Prostate gland (tissue), 2 donors: ENCODE data around the gene GALNT13. TPM values are rescaled to one million over a fixed set of nuclear protein-coding genes. Genes with fewer than 3 reads are reported as not detected.

ENCODE experiments used
- DNase-seq: peaks from one replicate; pipeline ENCODE4 v3.0.0-alpha.2; 2019; ENCODE audit warnings: low spot score
- H3K27ac ChIP-seq, 2 donors: fragments of 200-600 bp; sonication (generic); 2 replicates each; pipeline ENCODE4 v1.5.1; 2017 to 2019
- H3K27me3 ChIP-seq: fragments of 200-600 bp; sonication (generic); replicated peaks from 2 replicates; pipeline ENCODE4 v1.5.1; 2019; ENCODE audit not compliant: insufficient read depth
- H3K36me3 ChIP-seq, 2 donors: fragments of 200-600 bp; sonication (generic); 1 replicate in 1 of 2; 2 replicates in 1 of 2; pipeline versions ENCODE4 v1.5.1 to v1.8.1; 2017 to 2019
- H3K4me1 ChIP-seq: fragments of 200-600 bp; sonication (generic); replicated peaks from 2 replicates; pipeline ENCODE4 v1.5.1; 2019
- H3K4me3 ChIP-seq, 2 donors: fragments of 200-600 bp; sonication (generic); 2 replicates each; pipeline ENCODE4 v1.5.1; 2017 to 2019
- H3K9me3 ChIP-seq: fragments of 200-600 bp; sonication (generic); 2 replicates; pipeline ENCODE4 v1.5.1; 2017
- POLR2A ChIP-seq: fragments of 450-650 bp; IDR thresholded peaks from one replicate; pipeline ENCODE4 v1.6.1; 2016; ENCODE audit warnings: antibody characterized with exemption, mild to moderate bottlenecking
- POLR2AphosphoS5 ChIP-seq: sonication (generic); formaldehyde crosslinking; IDR thresholded peaks from one replicate; pipeline ENCODE4 v1.6.1; 2017; ENCODE audit warnings: antibody characterized with exemption
- WGBS: methylation state at CpG from one replicate; pipeline ENCODE4 v1.1.5; 2018; 5-methylcytosine and 5-hydroxymethylcytosine counted together
- intact Hi-C: fragments of 100-400 bp; cut with DNase I; formaldehyde crosslinking; loops from one replicate; pipeline ENCODE4 v1.14.2; 2022
- total RNA-seq, 2 donors: library from RNA; depleted of rRNA; stranded (reverse); fragments of >200 nt; gene quantifications; one replicate each; pipeline ENCODE4 v1.1.0, GENCODE V29; 2016
- TF ChIP-seq, protein P1 (sequence below), 4 experiments: fragments of 200-600 bp in 2 of 4; fragments of 450-650 bp in 2 of 4; sonication (generic) in 2 of 4; IDR thresholded peaks; 1 replicate in 3 of 4; 2 replicates in 1 of 4; pipeline ENCODE4 v1.5.1; 2016 to 2019; ENCODE audit warnings: antibody characterized with exemption in 4 of 4, mild to moderate bottlenecking in 2 of 4, moderate library complexity in 2 of 4

GALNT13 gene
- total RNA-seq, 2 donors from 2014 or later = 0.87 to 1.1 TPM

DNA sequence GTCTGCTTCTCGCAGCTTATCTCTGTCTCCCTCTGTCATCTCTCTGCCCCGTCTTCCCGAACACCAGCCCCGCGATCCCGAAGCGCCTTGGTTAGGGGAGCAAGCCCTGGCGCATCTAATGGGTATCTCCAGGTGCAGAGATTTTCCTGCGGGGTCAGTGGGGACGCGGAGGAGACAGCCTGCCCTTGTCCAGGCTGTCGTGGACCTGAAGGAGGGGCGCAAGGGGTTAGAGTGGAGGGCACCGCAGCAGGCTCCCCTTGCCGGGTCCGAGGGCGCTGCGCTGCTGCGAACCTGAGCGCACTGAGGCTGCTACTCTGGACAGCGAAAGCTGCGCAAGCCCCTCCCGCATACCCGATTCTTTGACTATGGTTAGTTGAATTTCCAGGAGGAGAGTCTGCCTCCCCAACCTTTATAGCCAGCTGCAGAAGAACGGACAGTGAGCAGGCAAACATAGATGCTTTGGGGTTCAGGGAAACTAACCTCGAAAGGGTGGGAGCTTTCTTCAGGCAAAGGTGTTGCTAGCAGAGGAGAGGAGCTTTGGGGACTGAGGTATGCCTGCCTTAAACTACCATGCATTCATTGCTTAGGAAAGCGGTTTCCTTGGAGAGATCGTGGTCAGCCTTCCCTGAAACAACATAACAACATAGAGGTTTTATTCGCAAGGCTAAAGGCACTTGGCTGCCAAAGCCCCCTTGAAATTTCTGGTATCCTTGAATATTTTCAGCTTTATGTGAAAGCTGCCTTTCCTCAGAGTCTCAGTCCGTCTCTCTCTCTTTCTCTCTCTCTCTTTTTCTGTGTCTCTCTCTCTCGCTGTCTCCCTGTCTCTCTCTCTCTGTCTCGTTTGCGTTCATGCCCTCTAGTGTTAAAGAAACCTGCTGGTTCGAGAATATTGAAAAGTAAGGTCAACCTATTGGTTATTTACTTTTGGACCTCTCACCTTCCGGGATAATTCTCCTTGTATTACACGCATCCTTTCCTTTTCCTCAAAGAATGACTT, 1.6 kb downstream of the GALNT13 start:
- Histone ChIP-seq H3K4me1 (no peaks in the 10 kb centered on the region), H3K4me3 (no peak overlapping the region), H3K36me3 (no peaks in the 10 kb centered on the region), H3K27ac (no peak overlapping the region), H3K27me3 (peaks cover 14% of the 10 kb centered on the region), H3K9me3 (no peaks in the 10 kb centered on the region)
- DNase-seq = no peak
- intact Hi-C loops = loop anchor here (10.0 kb wide), 1 partner anchor 501 kb away; no protein-coding TSS in a partner anchor
- TF ChIP-seq, protein P1, sequence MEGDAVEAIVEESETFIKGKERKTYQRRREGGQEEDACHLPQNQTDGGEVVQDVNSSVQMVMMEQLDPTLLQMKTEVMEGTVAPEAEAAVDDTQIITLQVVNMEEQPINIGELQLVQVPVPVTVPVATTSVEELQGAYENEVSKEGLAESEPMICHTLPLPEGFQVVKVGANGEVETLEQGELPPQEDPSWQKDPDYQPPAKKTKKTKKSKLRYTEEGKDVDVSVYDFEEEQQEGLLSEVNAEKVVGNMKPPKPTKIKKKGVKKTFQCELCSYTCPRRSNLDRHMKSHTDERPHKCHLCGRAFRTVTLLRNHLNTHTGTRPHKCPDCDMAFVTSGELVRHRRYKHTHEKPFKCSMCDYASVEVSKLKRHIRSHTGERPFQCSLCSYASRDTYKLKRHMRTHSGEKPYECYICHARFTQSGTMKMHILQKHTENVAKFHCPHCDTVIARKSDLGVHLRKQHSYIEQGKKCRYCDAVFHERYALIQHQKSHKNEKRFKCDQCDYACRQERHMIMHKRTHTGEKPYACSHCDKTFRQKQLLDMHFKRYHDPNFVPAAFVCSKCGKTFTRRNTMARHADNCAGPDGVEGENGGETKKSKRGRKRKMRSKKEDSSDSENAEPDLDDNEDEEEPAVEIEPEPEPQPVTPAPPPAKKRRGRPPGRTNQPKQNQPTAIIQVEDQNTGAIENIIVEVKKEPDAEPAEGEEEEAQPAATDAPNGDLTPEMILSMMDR (IDR thresholded peaks at IDR 0.05) = no peak
- TF ChIP-seq POLR2AphosphoS5 = no peak
- TF ChIP-seq POLR2A = no peak
- 5% methylated on average over 36 of the region's 36 CpGs for WGBS

DNA sequence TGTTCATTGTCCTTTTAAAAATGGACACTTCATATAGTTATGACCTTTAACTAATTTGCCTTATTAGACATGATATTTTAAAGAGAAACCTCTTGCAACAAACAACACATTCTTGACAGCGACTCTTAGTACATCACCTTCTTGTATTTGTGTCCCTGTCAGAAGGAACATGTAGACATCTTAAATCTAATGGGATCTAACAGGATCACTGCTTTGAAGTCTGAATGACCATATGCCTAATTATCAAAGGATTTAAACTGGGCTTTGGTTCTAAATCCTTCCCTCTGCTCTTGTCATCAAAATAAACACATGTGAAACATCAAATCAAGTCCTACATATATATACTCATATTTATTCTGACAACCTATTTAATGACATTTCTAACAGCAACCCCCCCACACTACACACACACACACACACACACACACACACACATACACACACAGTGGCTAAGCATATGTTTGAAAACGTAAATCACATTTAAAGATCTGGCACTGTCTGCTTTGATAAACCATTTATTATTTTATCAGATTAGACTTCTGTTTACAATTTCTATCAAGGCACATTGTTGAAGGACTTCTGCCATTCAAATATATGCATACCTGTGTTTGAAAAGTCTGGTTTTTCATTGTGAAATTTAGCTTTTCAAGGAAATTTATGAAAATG, 4.2 kb downstream of the GALNT13 start:
- H3K36me3 ChIP-seq = no peaks in the 10 kb centered on the region
- no peak overlapping the region for H3K27ac ChIP-seq
- intact Hi-C loops = loop anchor here (10.0 kb wide), 1 partner anchor 499 kb away; no protein-coding TSS in a partner anchor
- no peaks in the 10 kb centered on the region for H3K4me1 ChIP-seq
- no peak for DNase-seq
- H3K9me3 ChIP-seq = no peaks in the 10 kb centered on the region
- peaks cover 10% of the 10 kb centered on the region for H3K27me3 ChIP-seq
- H3K4me3 ChIP-seq = no peak overlapping the region
- 77% methylated on average over 2 of the region's 2 CpGs for WGBS
- no peak for TF ChIP-seq POLR2A
- TF ChIP-seq, protein P1 (IDR thresholded peaks at IDR 0.05) = no peak
- no peak for TF ChIP-seq POLR2AphosphoS5

DNA sequence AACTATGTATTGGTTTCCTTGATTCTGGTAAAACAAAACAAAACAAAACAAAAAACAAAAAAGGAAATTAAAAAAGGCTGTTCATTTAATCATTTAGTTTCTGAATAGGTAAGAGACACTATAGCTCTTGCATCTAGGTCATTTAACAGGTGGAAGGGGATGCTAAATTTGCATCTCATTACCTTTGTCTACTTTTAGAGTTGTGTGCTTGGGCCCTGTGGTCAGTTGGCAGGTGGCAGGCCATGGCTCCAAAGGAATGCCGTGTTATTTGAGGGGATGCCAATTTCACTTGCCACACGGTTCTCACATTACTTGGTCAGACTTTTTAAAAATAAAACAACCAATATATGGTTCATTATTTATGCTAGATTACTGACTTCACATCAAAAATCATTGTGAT, 9.2 kb downstream of the GALNT13 start:
- H3K27ac ChIP-seq = no peak overlapping the region
- 75% methylated on average over 2 of the region's 2 CpGs for whole genome bisulfite sequencing

DNA sequence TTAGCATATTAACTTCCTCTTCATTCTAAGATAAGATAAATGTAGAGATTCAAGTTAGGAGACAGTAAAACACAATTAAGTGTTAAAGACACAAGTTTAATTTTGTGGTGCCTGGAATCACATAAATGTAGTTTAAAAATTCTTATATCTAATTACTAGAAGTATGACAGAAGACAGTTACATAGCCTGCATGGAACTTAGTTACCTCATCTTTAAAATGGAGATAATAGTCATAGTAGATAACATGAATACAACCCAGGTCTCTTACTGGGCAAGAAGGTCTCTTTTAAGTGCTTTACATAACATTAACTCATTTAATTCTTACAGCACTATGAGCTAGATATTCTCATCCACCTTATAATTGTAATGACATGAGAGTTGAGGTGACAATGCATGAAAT, 15.1 kb downstream of the GALNT13 start:
- intact Hi-C loops = no loop called here
- H3K9me3 ChIP-seq = no peaks in the 10 kb centered on the region

More for the DNA sequence above, 9.2 kb downstream of the GALNT13 start:
- intact Hi-C loops = no loop called here
- TF ChIP-seq, protein P1 (IDR thresholded peaks at IDR 0.05) = no peak
- TF ChIP-seq POLR2A = no peak
- TF ChIP-seq POLR2AphosphoS5 = no peak
- Histone ChIP-seq H3K36me3 (no peaks in the 10 kb centered on the region), H3K9me3 (no peaks in the 10 kb centered on the region), H3K4me1 (no peaks in the 10 kb centered on the region), H3K27me3 (no peaks in the 10 kb centered on the region), H3K4me3 (no peak overlapping the region)
- DNase-seq = no peak

More for the DNA sequence above, 15.1 kb downstream of the GALNT13 start:
- H3K27me3 ChIP-seq = no peaks in the 10 kb centered on the region
- no peak overlapping the region for H3K4me3 ChIP-seq
- TF ChIP-seq POLR2A (no peak), POLR2AphosphoS5 (no peak)
- TF ChIP-seq, protein P1 (IDR thresholded peaks at IDR 0.05) = no peak
- H3K27ac ChIP-seq = no peak overlapping the region
- no peak for DNase-seq
- no peaks in the 10 kb centered on the region for H3K4me1 ChIP-seq
- no peaks in the 10 kb centered on the region for H3K36me3 ChIP-seq
